ENCODE results near the gene TMEM259. TPM values are rescaled to one million over a fixed set of nuclear protein-coding genes. Genes with fewer than 3 reads are reported as not detected.

The TMEM259 gene
- total RNA-seq, 1 donor, result 148 TPM

- DNase-seq (ENCODE audit: low read depth in 2 of 3, low spot score in 2 of 3), result no peak
These were observed 15.9 kb downstream of the TMEM259 start for GRCh38 chr19:1004803-1005664.

GRCh38 chr19:1004204-1004802, 16.6 kb downstream of the TMEM259 start:
- no peak for DNase-seq (ENCODE audit: low read depth in 2 of 3, low spot score in 2 of 3)

DNA sequence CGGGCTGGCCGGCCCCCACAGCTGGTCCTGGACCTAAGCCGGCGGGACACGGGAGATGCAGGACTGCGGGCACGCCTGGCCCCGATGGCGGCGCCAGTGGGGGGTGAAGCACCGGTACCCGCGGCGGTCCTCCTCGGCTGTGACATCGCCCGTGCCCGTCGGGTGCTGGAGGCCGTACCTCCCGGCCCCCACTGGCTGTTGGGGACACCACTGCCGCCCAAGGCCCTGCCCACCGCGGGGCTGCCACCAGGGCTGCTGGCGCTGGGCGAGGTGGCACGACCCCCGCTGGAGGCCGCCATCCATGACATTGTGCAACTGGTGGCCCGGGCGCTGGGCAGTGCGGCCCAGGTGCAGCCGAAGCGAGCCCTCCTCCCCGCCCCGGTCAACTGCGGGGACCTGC, 17.6 kb downstream of the TMEM259 start:
- no peak for DNase-seq (ENCODE audit: low read depth in 2 of 3, low spot score in 2 of 3)

GRCh38 chr19:1002600-1002999, 18.3 kb downstream of the TMEM259 start:
- DNase-seq (ENCODE audit: low read depth in 2 of 3, low spot score in 2 of 3), result no peak

DNA sequence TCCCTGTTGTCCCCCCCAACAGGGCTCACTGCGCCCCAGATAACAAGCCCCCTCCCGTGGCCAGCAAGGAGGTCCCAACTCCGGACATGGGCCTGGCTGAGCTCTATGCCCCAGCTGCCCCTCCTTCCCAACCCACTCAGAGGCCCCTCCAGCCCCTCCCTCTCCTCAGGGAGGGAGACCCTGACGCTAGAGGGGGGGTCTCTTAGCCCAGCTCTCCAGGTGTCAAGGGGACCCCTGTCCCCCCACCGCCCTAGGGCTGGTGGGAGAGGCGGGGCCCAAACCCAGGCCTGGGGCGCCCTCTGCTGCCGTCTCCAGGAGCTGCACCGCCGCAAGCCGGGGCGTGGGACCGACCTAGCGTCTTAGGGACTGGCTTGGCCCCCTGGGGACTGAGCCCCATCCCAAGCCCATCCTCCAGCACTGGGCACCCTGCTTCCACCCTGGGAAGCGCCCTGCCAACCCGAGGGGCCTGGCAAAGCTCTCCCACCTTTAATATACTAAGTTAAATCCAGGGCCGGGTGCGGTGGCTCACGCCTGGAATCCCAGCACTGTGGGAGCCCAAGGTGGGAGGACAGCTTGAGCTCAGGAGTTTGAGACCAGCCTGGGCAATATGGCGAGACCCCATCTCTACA, 19.3 kb downstream of the TMEM259 start:
- peak; percentile 44 to 67 (median 46) for DNase-seq (ENCODE audit: low read depth in 2 of 3, low spot score in 2 of 3)

GRCh38 chr19:1000591-1001537, 20.1 kb downstream of the TMEM259 start:
- DNase-seq (ENCODE audit: low read depth in 2 of 3, low spot score in 2 of 3), result no peak

GRCh38 chr19:1000095-1000494, 20.8 kb downstream of the TMEM259 start, which contains the start of gene GRIN3B:
TSS of gene GRIN3B (plus strand) at chr19:1000419. CDS start at chr19:1000438, 19 bp downstream.
- DNase-seq (ENCODE audit: low read depth in 2 of 3, low spot score in 2 of 3), result peak in 2 of 3 donors; percentile 70 to 75

DNA sequence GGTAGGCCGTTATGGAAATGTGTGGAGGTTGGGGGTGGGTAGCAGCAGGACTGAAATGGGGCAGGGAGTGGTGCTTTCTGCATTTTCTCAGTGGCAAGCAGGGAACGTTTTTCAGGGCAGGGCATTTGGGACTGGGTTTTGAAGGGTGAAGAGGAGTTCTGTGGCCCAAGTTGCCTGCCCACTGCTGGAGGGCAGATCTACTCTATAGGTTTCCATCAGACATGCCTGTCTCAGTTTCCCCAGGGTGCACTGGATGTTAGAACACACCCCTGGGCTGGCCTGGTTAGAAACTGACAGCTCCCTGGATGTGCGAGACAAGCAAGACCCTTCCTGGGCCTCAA, 21.6 kb downstream of the TMEM259 start:
- DNase-seq (ENCODE audit: low read depth in 2 of 3, low spot score in 2 of 3), result no peak

DNA sequence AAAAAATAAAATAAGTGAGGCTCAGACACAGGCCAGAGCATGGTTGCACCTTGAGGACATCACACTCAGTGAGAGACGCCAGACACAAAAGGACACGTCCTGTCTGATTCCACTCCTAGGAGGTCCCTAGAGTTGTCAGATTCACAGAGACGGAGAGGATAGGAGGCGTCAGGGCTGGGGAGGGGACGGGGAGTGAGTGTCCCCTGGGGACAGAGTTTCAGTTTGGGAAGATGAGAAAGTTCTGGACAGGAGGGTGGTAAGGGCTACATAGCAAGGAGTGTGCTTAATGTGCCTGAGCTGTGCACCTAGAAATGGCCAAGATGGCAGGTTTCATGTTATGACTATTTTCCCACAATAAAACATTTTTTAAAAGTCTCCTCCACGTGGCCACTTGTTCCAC, 22.9 kb downstream of the TMEM259 start:
- DNase-seq (ENCODE audit: low read depth in 2 of 3, low spot score in 2 of 3), result no peak

DNA sequence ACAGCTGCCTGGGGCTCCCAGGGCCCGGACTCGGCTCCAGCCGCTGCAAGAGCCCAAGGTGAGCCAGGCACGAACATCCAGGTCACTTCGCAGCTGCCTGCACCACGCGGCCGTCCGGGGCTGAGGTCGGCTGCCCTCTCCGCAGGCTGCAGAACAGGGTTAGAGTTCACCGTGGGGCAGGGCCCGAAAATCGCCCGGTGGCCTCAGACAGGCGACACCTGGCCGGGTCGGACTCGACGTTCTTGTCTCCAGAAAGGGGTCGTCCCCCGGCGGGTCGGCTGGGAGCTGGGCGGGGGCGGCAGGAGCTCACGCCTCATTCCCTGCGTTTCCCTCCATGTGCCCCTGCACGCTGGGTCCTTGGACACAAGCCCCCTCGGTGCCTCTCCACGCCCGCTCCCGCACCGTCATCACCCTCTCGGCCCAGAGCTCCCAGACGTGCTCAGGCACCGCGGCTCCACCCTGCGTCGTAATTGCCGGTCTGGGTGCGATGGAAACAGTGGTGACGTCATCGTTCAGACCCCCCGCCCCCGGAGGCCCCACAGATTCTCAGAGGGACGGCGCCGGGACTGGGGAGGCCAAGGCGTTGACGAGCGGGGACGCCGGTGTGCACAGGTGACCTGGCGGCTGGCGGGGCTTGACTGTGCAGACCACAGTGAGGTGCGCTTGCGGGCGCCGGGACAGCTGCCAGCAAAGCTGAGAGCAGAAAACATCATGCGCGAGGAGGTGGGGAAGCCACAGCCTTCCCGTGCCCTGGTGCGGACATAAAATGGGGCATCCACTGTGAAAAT, 24.7 kb downstream of the TMEM259 start:
- DNase-seq (ENCODE audit: low read depth in 2 of 3, low spot score in 2 of 3), result peak; percentile 60 to 80 (median 76)

- DNase-seq (ENCODE audit: low read depth in 2 of 3, low spot score in 2 of 3), result no peak
These were observed 25.7 kb downstream of the TMEM259 start for GRCh38 chr19:995051-995827.

- DNase-seq (ENCODE audit: low read depth in 2 of 3, low spot score in 2 of 3), result no peak
These were observed 26.4 kb downstream of the TMEM259 start for GRCh38 chr19:994516-994915.

GRCh38 chr19:993831-994393, 27.0 kb downstream of the TMEM259 start:
- no peak for DNase-seq (ENCODE audit: low read depth in 2 of 3, low spot score in 2 of 3)

DNA sequence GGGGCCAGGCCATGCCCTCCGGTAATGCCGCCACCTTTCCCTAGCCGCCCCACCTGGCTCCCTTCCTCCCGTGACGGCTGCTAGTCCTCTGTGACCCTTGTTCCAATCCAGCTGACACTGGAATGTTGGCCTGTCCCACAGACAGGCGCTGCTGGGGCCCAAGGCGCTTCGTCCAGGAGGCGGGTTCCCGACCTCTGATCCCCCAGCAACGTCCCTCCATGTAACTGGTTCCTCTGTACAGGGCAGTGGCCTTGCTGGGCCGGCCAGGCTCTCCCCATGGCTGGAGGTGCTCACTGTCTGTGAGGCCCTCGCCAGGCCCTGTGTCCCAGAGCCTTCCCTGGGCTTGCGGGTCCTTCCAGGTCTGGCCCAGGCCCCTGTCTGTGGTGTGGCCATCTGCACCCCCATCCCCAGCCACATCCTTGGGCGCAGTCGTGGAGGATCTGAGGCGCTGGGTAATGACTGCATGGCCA, 27.5 kb downstream of the TMEM259 start:
- no peak for DNase-seq (ENCODE audit: low read depth in 2 of 3, low spot score in 2 of 3)

DNA sequence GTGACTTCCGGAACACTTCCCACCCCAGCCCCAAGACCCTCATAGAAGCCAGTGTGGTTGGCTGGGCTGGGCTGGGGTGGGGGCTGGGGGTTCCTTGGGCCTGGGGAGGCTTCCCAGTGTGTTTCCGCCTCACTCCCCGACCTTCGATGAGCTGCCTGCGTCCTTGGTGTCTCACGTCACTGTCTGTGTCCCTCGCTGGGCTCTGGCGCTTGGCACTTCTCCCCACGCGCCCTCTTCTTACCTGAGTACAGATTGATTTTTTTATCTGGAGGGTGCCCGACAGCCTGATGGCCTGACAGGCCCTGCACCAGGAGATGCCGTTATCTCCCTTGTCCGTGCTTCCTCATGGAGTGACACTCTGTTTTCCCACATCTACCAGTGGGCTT, 28.3 kb downstream of the TMEM259 start:
- DNase-seq (ENCODE audit: low read depth in 2 of 3, low spot score in 2 of 3), result no peak

- no peak for DNase-seq (ENCODE audit: low read depth in 2 of 3, low spot score in 2 of 3)
These were observed 28.8 kb downstream of the TMEM259 start for GRCh38 chr19:991932-992669.

GRCh38 chr19:991174-991931, 29.6 kb downstream of the TMEM259 start:
- DNase-seq (ENCODE audit: low read depth in 2 of 3, low spot score in 2 of 3), result peak in 2 of 3 donors; percentile 31 to 63
